ENCODE measurements around the gene SNAP25. TPM values are rescaled to one million over a fixed set of nuclear protein-coding genes. Genes with fewer than 3 reads are reported as not detected.

Gene SNAP25
- total and polyA plus RNA-seq, 10 of the 15 experiments (the other 5 are each of a cell fraction or from before 2014, with no cell fraction given): not detected

DNA sequence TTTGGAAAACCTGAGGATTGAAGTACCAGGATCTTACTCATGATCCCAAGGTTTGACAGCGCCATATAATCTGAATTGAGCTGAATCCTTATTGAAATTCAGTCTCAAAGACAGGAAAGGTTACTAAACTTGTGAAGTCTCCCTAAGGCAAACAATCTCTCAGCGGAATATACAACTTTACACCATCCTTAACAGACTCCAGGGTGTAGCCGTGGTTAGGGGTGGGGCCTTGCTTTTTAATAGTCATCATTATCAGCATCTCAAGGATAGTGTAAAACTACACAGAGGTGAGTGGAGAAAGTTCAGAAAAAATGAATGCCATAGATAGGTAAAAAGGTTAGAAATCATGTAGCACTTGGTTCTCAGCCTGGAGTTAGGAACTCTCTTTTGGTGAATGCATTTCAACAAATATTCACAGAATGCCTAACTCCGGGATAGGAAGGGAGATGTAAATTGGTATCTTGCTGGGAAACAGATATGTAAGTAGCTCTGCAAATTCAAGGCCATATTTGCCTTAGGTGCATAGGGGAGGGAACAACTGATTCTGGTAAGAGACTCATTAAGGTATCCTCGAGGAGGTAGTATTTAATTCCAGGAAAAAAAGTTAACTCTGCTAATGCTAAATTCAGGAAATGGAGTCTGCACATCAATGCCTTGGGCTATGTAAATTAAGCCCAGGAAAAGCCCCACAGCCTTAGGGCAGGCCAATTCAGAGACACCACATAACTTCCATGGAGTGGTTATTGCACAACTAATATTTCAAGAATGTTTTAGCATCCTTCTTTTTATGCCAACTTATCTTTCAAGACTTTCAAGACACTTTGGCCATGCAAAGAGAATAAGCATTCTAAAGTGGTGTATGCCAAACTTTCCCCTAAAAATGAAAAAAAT is 61.6 kb downstream of the SNAP25 start:
- Histone ChIP-seq H3K4me2 (ENCODE audit: control insufficient read depth, insufficient read depth) (no peak overlapping the region), H2AFZ (ENCODE audit: control insufficient read depth, low read depth, low read length) (no peak overlapping the region), H3K9me3 (replicated peaks; ENCODE audit: control insufficient read depth, insufficient read depth, low read length) (no peaks in the 10 kb centered on the region), H3K79me2 (ENCODE audit: control insufficient read depth, insufficient read depth, low read length) (no peaks in the 10 kb centered on the region), H3K36me3 (ENCODE audit: control insufficient read depth in 2 of 2, insufficient read depth in 2 of 2, low read length in 1 of 2) (no peaks in the 10 kb centered on the region), H4K20me1 (ENCODE audit: control insufficient read depth, insufficient read depth) (no peaks in the 10 kb centered on the region), H3K4me3 (no peak overlapping the region), H3K9ac (ENCODE audit: control insufficient read depth, insufficient read depth, low read length) (no peak overlapping the region), H3K27me3 (replicated peaks in 1 of 2; ENCODE audit: control insufficient read depth in 2 of 2, insufficient read depth in 2 of 2, low read length in 1 of 2) (no peaks in the 10 kb centered on the region), H3K27ac (ENCODE audit: control insufficient read depth, insufficient read depth) (no peak overlapping the region), H3K4me1 (ENCODE audit: control insufficient read depth, insufficient read depth, low read length) (no peaks in the 10 kb centered on the region)
- ChIA-PET RAD21 (ENCODE audit: unreplicated experiment) (no interaction called here), POLR2A (no interaction called here), CTCF (interaction anchor here (1.0 to 1.3 kb wide), 2 partner anchors 36 to 146 kb away, joined by 3 read pairs; no protein-coding TSS in a partner anchor), SMC1A (ENCODE audit: uncharacterized antibody, unreplicated experiment) (no interaction called here)
- intact Hi-C loops (cut with micrococcal nuclease; ENCODE audit: unreplicated experiment): no loop called here
- no TSS peak for BruUV-seq (replicated peaks)
- 18% methylated on average over 5 of the region's 5 CpGs for WGBS (ENCODE audit: insufficient coverage, insufficient replicate concordance, low lambda C conversion rate, missing lambda C conversion rate)
- FAIRE-seq: no peak
- DNase-seq (ENCODE audit: low read depth, low spot score): no peak
- no peak for ATAC-seq
- in situ Hi-C loops (cut with MboI): no loop called here
- TF ChIP-seq BMI1 (IDR thresholded peaks at IDR 0.05; ENCODE audit: borderline replicate concordance): no peak
- TF ChIP-seq CBX3 (IDR thresholded peaks at IDR 0.05; ENCODE audit: borderline replicate concordance, low read depth): no peak
- TF ChIP-seq SIX5 (IDR thresholded peaks at IDR 0.05; ENCODE audit: low read depth, low read length, severe bottlenecking): no peak
- TF ChIP-seq NFXL1 (IDR thresholded peaks at IDR 0.05; ENCODE audit: borderline replicate concordance): no peak
- no peak for TF ChIP-seq RB1 (IDR thresholded peaks at IDR 0.05; ENCODE audit: borderline replicate concordance)

GRCh38 chr20:10281911-10282310 is 63.3 kb downstream of the SNAP25 start:
- ChIA-PET POLR2A (no interaction called here), SMC1A (ENCODE audit: uncharacterized antibody, unreplicated experiment) (no interaction called here), CTCF (no interaction called here), RAD21 (ENCODE audit: unreplicated experiment) (no interaction called here)
- no peak overlapping the region for H3K4me3 ChIP-seq
- H3K27me3 ChIP-seq (replicated peaks in 1 of 2; ENCODE audit: control insufficient read depth in 2 of 2, insufficient read depth in 2 of 2, low read length in 1 of 2): no peaks in the 10 kb centered on the region
- no peak for ATAC-seq
- intact Hi-C loops (cut with micrococcal nuclease; ENCODE audit: unreplicated experiment) (no loop called here), in situ Hi-C loops (cut with MboI) (no loop called here)
- no peak for DNase-seq (ENCODE audit: low read depth, low spot score)
- H3K9ac ChIP-seq (ENCODE audit: control insufficient read depth, insufficient read depth, low read length): no peak overlapping the region
- H3K4me1 ChIP-seq (ENCODE audit: control insufficient read depth, insufficient read depth, low read length): no peaks in the 10 kb centered on the region
- no peak overlapping the region for H3K27ac ChIP-seq (ENCODE audit: control insufficient read depth, insufficient read depth)
- H3K4me2 ChIP-seq (ENCODE audit: control insufficient read depth, insufficient read depth): no peak overlapping the region
- no peaks in the 10 kb centered on the region for H3K36me3 ChIP-seq (ENCODE audit: control insufficient read depth in 2 of 2, insufficient read depth in 2 of 2, low read length in 1 of 2)
- no peaks in the 10 kb centered on the region for H3K9me3 ChIP-seq (replicated peaks; ENCODE audit: control insufficient read depth, insufficient read depth, low read length)
- H4K20me1 ChIP-seq (ENCODE audit: control insufficient read depth, insufficient read depth): no peaks in the 10 kb centered on the region
- H3K79me2 ChIP-seq (ENCODE audit: control insufficient read depth, insufficient read depth, low read length): no peaks in the 10 kb centered on the region
- FAIRE-seq: no peak
- no TSS peak for BruUV-seq (replicated peaks)
- no peak overlapping the region for H2AFZ ChIP-seq (ENCODE audit: control insufficient read depth, low read depth, low read length)
- 41% methylated on average over 2 of the region's 2 CpGs for WGBS (ENCODE audit: insufficient coverage, insufficient replicate concordance, low lambda C conversion rate, missing lambda C conversion rate)
- TF ChIP-seq SMARCA5 (IDR thresholded peaks at IDR 0.05) (no peak), HDAC2 (IDR thresholded peaks at IDR 0.05) (no peak), YY1 (IDR thresholded peaks at IDR 0.05; ENCODE audit: low read depth, low read length) (no peak), HDAC6 (IDR thresholded peaks at IDR 0.05; ENCODE audit: unreplicated experiment) (no peak), USF2 (IDR thresholded peaks at IDR 0.05; ENCODE audit: borderline replicate concordance, low read depth, low read length) (no peak), CBFB (IDR thresholded peaks at IDR 0.05; ENCODE audit: low read depth) (no peak), RCOR1 (conservative IDR thresholded peaks at IDR 0.05; ENCODE audit: low read depth, low read length) (no peak), IKZF1 (conservative IDR thresholded peaks at IDR 0.05) (no peak)
